Suprapubic skin (tissue), 4 donors: ENCODE results near the gene SWT1. TPM values are rescaled to one million over a fixed set of nuclear protein-coding genes. Genes with fewer than 3 reads are reported as not detected.
"Not testable (repeated sequence)": the region's sequence is repeated elsewhere in the genome, so short reads cannot be mapped to it uniquely, and the experiment has no call there.

Source experiments
- DNase-seq, 2 donors: peaks; one replicate each; pipeline ENCODE4 v3.0.0-alpha.2; 2019; ENCODE audit warnings: low spot score in 2 of 2
- H3K27ac ChIP-seq: fragments of 200-600 bp; sonication (generic); one replicate; pipeline ENCODE4 v1.5.1; 2019
- H3K27me3 ChIP-seq: fragments of 200-600 bp; sonication (generic); one replicate; pipeline ENCODE4 v1.5.1; 2019
- H3K36me3 ChIP-seq: fragments of 200-600 bp; sonication (generic); one replicate; pipeline ENCODE4 v1.5.1; 2019
- H3K4me1 ChIP-seq: fragments of 200-600 bp; sonication (generic); one replicate; pipeline ENCODE4 v1.5.1; 2019
- H3K4me3 ChIP-seq: fragments of 200-600 bp; sonication (generic); one replicate; pipeline ENCODE4 v1.5.1; 2019; ENCODE audit warnings: mild to moderate bottlenecking
- H3K9me3 ChIP-seq: fragments of 200-600 bp; sonication (generic); one replicate; pipeline ENCODE4 v1.5.1; 2019
- EP300 ChIP-seq: sonication (generic); formaldehyde crosslinking; IDR thresholded peaks from one replicate; pipeline ENCODE4 v1.6.1; 2017; ENCODE audit warnings: antibody characterized with exemption
- POLR2A ChIP-seq, 2 donors: fragments of 450-650 bp; IDR thresholded peaks; one replicate each; pipeline ENCODE4 v1.6.1; 2017; ENCODE audit warnings: antibody characterized with exemption in 2 of 2, mild to moderate bottlenecking in 2 of 2, moderate library complexity in 2 of 2
- POLR2AphosphoS5 ChIP-seq, 3 donors: sonication (generic); formaldehyde crosslinking; IDR thresholded peaks; one replicate each; pipeline ENCODE4 v1.6.1; 2017; ENCODE audit warnings: antibody characterized with exemption in 3 of 3
- WGBS: methylation state at CpG from one replicate; pipeline ENCODE4 v1.1.5; 2018; 5-methylcytosine and 5-hydroxymethylcytosine counted together
- total RNA-seq, 4 donors: library from RNA; depleted of rRNA; stranded (reverse); fragments of >200 nt; gene quantifications; one replicate each; pipeline ENCODE4 v1.1.0, GENCODE V29; 2016
- TF ChIP-seq, protein P1 (sequence below), 2 donors: fragments of 200-600 bp in 1 of 2; fragments of 450-650 bp in 1 of 2; sonication (generic) in 1 of 2; IDR thresholded peaks; one replicate each; pipeline ENCODE4 v1.5.1; 2016 to 2019; ENCODE audit warnings: antibody characterized with exemption in 2 of 2, mild to moderate bottlenecking in 1 of 2, moderate library complexity in 1 of 2

Gene SWT1
- total RNA-seq, 4 donors from 2014 or later = 3.4 to 11.2 (median 5.8) TPM

DNA sequence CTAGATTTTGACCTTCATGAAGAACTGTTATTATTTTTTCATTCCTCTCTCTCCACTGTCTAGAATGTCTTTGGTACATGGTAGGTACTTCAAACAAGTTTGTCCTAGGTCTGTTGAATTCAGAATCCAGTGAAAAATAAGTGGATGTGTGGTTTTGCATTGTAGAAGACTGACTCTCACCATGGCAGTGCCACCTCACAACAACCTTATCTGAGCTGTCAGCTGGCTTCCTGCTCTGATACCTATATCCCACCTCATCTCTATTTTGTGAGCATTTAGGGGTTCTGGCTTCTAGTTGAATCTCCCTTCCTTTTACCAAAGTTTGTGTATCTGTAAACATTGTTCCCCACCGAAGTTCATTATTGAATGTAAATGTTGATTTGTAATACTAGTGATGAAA lies 9.1 kb downstream of the SWT1 start:
- Histone ChIP-seq H3K27ac (no peak overlapping the region), H3K36me3 (peaks cover 55% of the 10 kb centered on the region), H3K27me3 (no peaks in the 10 kb centered on the region), H3K9me3 (no peaks in the 10 kb centered on the region), H3K4me3 (no peak overlapping the region), H3K4me1 (no peaks in the 10 kb centered on the region)
- 73% methylated on average over 1 of the region's 1 CpG for WGBS
- TF ChIP-seq POLR2AphosphoS5 (IDR thresholded peaks at IDR 0.05) = no peak
- no peak for TF ChIP-seq POLR2A (IDR thresholded peaks at IDR 0.05)
- TF ChIP-seq, protein P1, sequence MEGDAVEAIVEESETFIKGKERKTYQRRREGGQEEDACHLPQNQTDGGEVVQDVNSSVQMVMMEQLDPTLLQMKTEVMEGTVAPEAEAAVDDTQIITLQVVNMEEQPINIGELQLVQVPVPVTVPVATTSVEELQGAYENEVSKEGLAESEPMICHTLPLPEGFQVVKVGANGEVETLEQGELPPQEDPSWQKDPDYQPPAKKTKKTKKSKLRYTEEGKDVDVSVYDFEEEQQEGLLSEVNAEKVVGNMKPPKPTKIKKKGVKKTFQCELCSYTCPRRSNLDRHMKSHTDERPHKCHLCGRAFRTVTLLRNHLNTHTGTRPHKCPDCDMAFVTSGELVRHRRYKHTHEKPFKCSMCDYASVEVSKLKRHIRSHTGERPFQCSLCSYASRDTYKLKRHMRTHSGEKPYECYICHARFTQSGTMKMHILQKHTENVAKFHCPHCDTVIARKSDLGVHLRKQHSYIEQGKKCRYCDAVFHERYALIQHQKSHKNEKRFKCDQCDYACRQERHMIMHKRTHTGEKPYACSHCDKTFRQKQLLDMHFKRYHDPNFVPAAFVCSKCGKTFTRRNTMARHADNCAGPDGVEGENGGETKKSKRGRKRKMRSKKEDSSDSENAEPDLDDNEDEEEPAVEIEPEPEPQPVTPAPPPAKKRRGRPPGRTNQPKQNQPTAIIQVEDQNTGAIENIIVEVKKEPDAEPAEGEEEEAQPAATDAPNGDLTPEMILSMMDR (IDR thresholded peaks at IDR 0.05) = no peak
- TF ChIP-seq EP300 = no peak
- DNase-seq = no peak

DNA sequence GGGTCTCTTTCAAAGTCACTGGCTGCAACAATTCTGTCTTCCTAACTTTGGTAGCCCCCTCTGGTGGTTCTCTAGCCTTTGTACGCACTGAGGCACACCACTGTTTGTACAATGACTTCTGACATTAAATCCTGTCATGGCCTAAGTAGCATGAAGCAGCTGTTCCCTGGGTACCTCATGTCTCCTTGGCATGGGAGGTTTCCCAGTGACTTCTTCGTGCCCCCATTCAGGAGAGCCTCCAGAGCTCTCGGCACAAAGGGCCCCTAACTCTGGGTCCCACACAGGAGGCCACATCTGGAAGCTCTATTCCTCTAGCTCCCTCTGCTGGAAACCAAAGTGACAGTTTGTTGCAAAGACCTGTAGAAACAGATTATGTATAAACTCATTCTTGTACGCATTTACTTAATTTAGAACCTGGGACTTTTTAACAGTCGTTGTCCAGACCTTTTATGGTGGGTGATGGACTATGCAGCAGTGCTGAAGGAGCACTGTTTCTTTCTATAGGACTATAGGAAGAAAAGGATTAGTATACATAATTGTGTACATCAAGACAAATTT lies 13.4 kb downstream of the SWT1 start:
- Histone ChIP-seq H3K4me3 (no peak overlapping the region), H3K27ac (no peak overlapping the region), H3K36me3 (peaks cover 27% of the 10 kb centered on the region), H3K9me3 (no peaks in the 10 kb centered on the region), H3K4me1 (no peaks in the 10 kb centered on the region), H3K27me3 (no peaks in the 10 kb centered on the region)
- WGBS = 28% methylated on average over 5 of the region's 5 CpGs
- TF ChIP-seq POLR2AphosphoS5 (IDR thresholded peaks at IDR 0.05) = no peak
- no peak for TF ChIP-seq POLR2A (IDR thresholded peaks at IDR 0.05)
- TF ChIP-seq EP300 = no peak
- TF ChIP-seq, protein P1 (IDR thresholded peaks at IDR 0.05) = peak in 1 of 2 donors; percentile 44
- DNase-seq = no peak

DNA sequence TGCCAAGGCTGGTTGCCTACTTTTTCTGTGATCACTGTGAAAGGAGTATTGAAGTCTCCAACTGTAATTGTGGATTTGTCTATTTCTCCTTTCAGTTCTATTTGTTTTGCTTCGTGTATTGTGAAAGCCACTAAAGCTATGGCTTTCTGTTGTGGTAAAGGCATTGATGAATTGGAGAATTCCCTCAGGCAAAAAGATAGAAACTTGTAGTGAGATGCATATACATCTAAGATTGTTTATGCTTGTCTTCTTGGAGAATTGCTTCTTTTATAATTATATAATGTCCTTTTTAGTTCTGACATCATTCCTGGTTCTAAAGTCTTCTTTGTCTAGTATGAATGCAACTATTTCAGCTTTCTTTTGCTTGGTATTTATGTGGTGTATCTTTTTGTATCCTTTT lies 36.8 kb downstream of the SWT1 start:
- 67% methylated on average over 1 of the region's 1 CpG for WGBS
- H3K36me3 ChIP-seq = peaks cover 33% of the 10 kb centered on the region

DNA sequence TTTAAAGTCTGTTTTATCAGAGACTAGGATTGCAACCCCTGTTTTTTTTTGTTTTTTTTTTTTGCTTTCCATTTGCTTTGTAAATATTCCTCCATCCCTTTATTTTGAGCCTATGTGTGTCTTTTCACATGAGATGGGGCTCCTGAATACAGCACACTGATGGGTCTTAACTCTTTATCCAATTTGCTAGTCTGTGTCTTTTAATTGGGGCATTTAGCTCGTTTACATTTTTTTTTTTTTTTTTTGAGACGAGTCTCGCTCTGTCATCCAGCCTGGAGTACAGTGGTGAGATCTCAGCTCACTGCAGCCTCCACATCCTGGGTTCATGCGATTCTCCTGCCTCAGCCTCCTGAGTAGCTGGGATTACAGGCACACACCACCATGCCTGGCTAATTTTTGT lies 41.7 kb downstream of the SWT1 start:
- DNase-seq, H3K27ac ChIP-seq, H3K9me3 ChIP-seq, H3K4me1 ChIP-seq, H3K4me3 ChIP-seq, H3K27me3 ChIP-seq: not testable (repeated sequence)
- 100% methylated on average over 4 of the region's 4 CpGs for WGBS
- H3K36me3 ChIP-seq = peaks cover 11% of the 10 kb centered on the region

More for the DNA sequence above, 36.8 kb downstream of the SWT1 start:
- H3K9me3 ChIP-seq = no peaks in the 10 kb centered on the region
- no peak for DNase-seq
- no peaks in the 10 kb centered on the region for H3K27me3 ChIP-seq
- no peak for TF ChIP-seq EP300
- H3K4me1 ChIP-seq = no peaks in the 10 kb centered on the region
- H3K4me3 ChIP-seq = no peak overlapping the region
- H3K27ac ChIP-seq = no peak overlapping the region

DNA sequence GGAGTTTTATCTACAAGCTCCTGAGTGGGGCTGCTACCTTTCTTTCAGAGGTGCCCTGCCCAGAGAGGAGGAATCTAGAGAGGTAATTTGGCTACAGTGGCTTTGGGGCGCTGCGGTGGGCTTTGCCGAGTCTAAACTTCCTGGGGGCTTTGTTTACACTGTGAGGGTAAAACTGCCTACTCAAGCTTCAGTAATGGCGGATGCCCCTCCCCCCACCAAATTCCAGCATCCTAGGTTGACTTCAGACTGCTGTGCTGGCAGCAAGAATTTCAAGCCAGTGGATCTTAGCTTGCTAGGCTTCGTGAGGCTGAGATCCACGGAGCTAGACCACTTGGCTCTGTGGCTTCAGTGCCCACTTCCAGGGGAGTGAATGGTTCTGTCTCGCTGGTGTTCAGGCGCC lies 43.9 kb downstream of the SWT1 start:
- DNase-seq = no peak
- H3K27ac ChIP-seq = no peak overlapping the region
- no peak overlapping the region for H3K4me3 ChIP-seq
- H3K27me3 ChIP-seq = no peaks in the 10 kb centered on the region
- peaks cover 9% of the 10 kb centered on the region for H3K36me3 ChIP-seq
- 90% methylated on average over 8 of the region's 8 CpGs for WGBS
- TF ChIP-seq POLR2A (IDR thresholded peaks at IDR 0.05) (no peak), POLR2AphosphoS5 (IDR thresholded peaks at IDR 0.05) (no peak), EP300 (no peak)
- TF ChIP-seq, protein P1 (IDR thresholded peaks at IDR 0.05) = no peak
- H3K9me3 ChIP-seq = no peaks in the 10 kb centered on the region
- no peaks in the 10 kb centered on the region for H3K4me1 ChIP-seq

DNA sequence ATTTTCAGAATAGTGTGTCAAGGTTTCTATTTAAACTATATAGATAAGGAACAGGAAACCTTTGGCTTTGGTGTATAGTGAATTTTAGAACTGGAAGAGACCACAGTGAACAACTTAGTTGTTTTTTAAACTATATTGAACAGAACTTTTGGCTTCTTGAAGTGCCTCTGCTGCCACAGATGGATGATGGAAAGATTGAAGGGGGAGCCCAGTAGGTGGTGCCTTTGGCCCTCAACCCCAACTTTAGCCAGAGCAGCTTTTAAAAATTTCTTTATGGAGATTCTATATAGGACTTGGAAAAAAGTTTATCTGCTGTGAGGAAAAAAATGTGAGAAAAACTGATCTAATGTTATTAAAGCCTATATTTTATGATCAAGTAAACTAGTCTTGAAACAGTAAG lies 50.2 kb downstream of the SWT1 start:
- H3K36me3 ChIP-seq = peaks cover 11% of the 10 kb centered on the region
- H3K27ac ChIP-seq = no peak overlapping the region
- no peak for TF ChIP-seq POLR2A (IDR thresholded peaks at IDR 0.05)
- no peak for TF ChIP-seq POLR2AphosphoS5 (IDR thresholded peaks at IDR 0.05)
- TF ChIP-seq, protein P1 (IDR thresholded peaks at IDR 0.05) = no peak
- no peak for TF ChIP-seq EP300
- H3K9me3 ChIP-seq = no peaks in the 10 kb centered on the region
- no peak overlapping the region for H3K4me3 ChIP-seq
- no peaks in the 10 kb centered on the region for H3K4me1 ChIP-seq
- no peak for DNase-seq
- no peaks in the 10 kb centered on the region for H3K27me3 ChIP-seq
